AG04449 (cell line): ENCODE data around the gene DHX8.

Experiments
- CTCF ChIA-PET: fragments of 350-600 bp; formaldehyde crosslinking; extraction: SDS; loops from one replicate; lab custom pipeline; 2021; ENCODE audit warnings: antibody characterized with exemption; lab: Yijun Ruan, JAX
- POLR2A ChIA-PET: fragments of 400-600, 350-600 bp; formaldehyde crosslinking; extraction: SDS; loops from one replicate; lab custom pipeline; 2020; ENCODE audit warnings: antibody characterized with exemption, inconsistent platforms; lab: Yijun Ruan, JAX
- DNase-seq: peaks from one replicate; pipeline ENCODE4 v3.0.0-alpha.2; 2010; ENCODE audit warnings: low read depth, low spot score
- H3K4me3 ChIP-seq: 2 replicates; pipeline ENCODE4 v1.5.1; 2011; ENCODE audit warnings: low read depth, mild to moderate bottlenecking, control low read depth, low read length
- CTCF ChIP-seq: IDR thresholded peaks from one replicate; pipeline ENCODE4 v1.5.1; 2011; ENCODE audit warnings: mild to moderate bottlenecking, moderate library complexity, low read length, control low read depth, inconsistent platforms; ENCODE audit not compliant: insufficient read depth; ENCODE audit errors: missing control alignments

Gene DHX8

GRCh38 chr17:43531082-43531378 is 47.3 kb downstream of the DHX8 start:
- DNase-seq, result no peak
- POLR2A ChIA-PET, result no interaction called here
- CTCF ChIA-PET, result interaction anchor here (1.3 to 4.9 kb wide), 4 partner anchors 11 to 143 kb away, joined by 4 to 39 read pairs (median 10); partner anchors contain the start of gene DHX8
- no peak for TF ChIP-seq CTCF
- H3K4me3 ChIP-seq, result peak overlapping the region; percentile 15; the same call in 1 of the 2 replicates

GRCh38 chr17:43531955-43532354 is 48.2 kb downstream of the DHX8 start:
- POLR2A ChIA-PET, result no interaction called here
- TF ChIP-seq CTCF, result no peak
- no peak for DNase-seq
- no peak overlapping the region for H3K4me3 ChIP-seq
- CTCF ChIA-PET, result interaction anchor here (1.3 to 4.9 kb wide), 5 partner anchors 12 to 142 kb away, joined by 4 to 39 read pairs (median 6); partner anchors contain the start of gene DHX8

- no peak for DNase-seq
- TF ChIP-seq CTCF, result no peak
- CTCF ChIA-PET, result interaction anchor here (0.7 to 1.9 kb wide), 3 partner anchors 43 to 141 kb away, joined by 3 to 6 read pairs (median 3); no protein-coding TSS in a partner anchor
- H3K4me3 ChIP-seq, result no peak overlapping the region
- POLR2A ChIA-PET, result no interaction called here
These were observed 48.8 kb downstream of the DHX8 start for GRCh38 chr17:43532581-43532980.

- no peak overlapping the region for H3K4me3 ChIP-seq
- no peak for DNase-seq
- ChIA-PET POLR2A (no interaction called here), CTCF (interaction anchor here (1.4 to 1.9 kb wide), 2 partner anchors 43 to 140 kb away, joined by 3 to 6 read pairs; no protein-coding TSS in a partner anchor)
- TF ChIP-seq CTCF, result no peak
These were observed 49.9 kb downstream of the DHX8 start for GRCh38 chr17:43533699-43534098.

GRCh38 chr17:43534909-43535308 is 51.1 kb downstream of the DHX8 start:
- no peak for DNase-seq
- TF ChIP-seq CTCF, result no peak
- ChIA-PET POLR2A (no interaction called here), CTCF (interaction anchor here (3.2 kb wide), 1 partner anchor 14 kb away, joined by 14 read pairs; no protein-coding TSS in a partner anchor)
- no peak overlapping the region for H3K4me3 ChIP-seq

GRCh38 chr17:43536236-43536992 is 52.6 kb downstream of the DHX8 start:
- ChIA-PET POLR2A (no interaction called here), CTCF (interaction anchor here (1.2 to 3.2 kb wide), 5 partner anchors 10 to 137 kb away, joined by 3 to 14 read pairs (median 9); no protein-coding TSS in a partner anchor)
- H3K4me3 ChIP-seq, result no peak overlapping the region
- no peak for DNase-seq
- TF ChIP-seq CTCF, result no peak
